H9 (cell line): ENCODE measurements around the gene NUP98. TPM values are rescaled to one million over a fixed set of nuclear protein-coding genes. Genes with fewer than 3 reads are reported as not detected.

Source experiments
- DNase-seq: peaks from one replicate; pipeline ENCODE4 v3.0.0-alpha.2; 2017
- H2AFZ ChIP-seq: one replicate; pipeline ENCODE4 v1.6.1; 2013; ENCODE audit warnings: mild to moderate bottlenecking, low read length, control low read depth, moderate library complexity
- H2AK5ac ChIP-seq: 2 replicates; pipeline ENCODE4 v1.6.1; 2013; ENCODE audit warnings: low read length, control low read depth, mixed read lengths; ENCODE audit not compliant: insufficient read length
- H2BK120ac ChIP-seq: one replicate; pipeline ENCODE4 v1.6.1; 2013; ENCODE audit warnings: low read depth, mild to moderate bottlenecking, low read length, control low read depth, inconsistent platforms; ENCODE audit not compliant: poor library complexity, severe bottlenecking
- H2BK12ac ChIP-seq: 2 replicates; pipeline ENCODE4 v1.6.1; 2013; ENCODE audit warnings: low read length, control low read depth, mixed read lengths, low read depth; ENCODE audit not compliant: insufficient read length
- H2BK15ac ChIP-seq: 2 replicates; pipeline ENCODE4 v1.6.1; 2013; ENCODE audit warnings: low read depth, low read length, control low read depth
- H2BK20ac ChIP-seq: one replicate; pipeline ENCODE4 v1.6.1; 2013; ENCODE audit warnings: low read depth, mild to moderate bottlenecking, low read length, control low read depth, inconsistent platforms; ENCODE audit not compliant: poor library complexity, severe bottlenecking
- H2BK5ac ChIP-seq: 2 replicates; pipeline ENCODE4 v1.6.1; 2013; ENCODE audit warnings: low read length, control low read depth, mixed read lengths; ENCODE audit not compliant: insufficient read length
- H3K14ac ChIP-seq: 2 replicates; pipeline ENCODE4 v1.6.1; 2013; ENCODE audit warnings: low read length, control low read depth; ENCODE audit not compliant: insufficient read depth
- H3K18ac ChIP-seq: 2 replicates; pipeline ENCODE4 v1.6.1; 2013; ENCODE audit warnings: low read depth, mild to moderate bottlenecking, mixed read lengths, low read length, control low read depth; ENCODE audit not compliant: insufficient read length
- H3K23ac ChIP-seq: 2 replicates; pipeline ENCODE4 v1.6.1; 2013; ENCODE audit warnings: low read length, control low read depth, mixed read lengths, low read depth; ENCODE audit not compliant: insufficient read length
- H3K23me2 ChIP-seq: 2 replicates; pipeline ENCODE4 v1.6.1; 2013; ENCODE audit warnings: low read depth, mild to moderate bottlenecking, mixed read lengths, low read length, control low read depth; ENCODE audit not compliant: insufficient read length, poor library complexity, severe bottlenecking
- H3K27ac ChIP-seq: 2 replicates; pipeline ENCODE4 v1.5.1; 2013; ENCODE audit warnings: low read length, control low read depth, mixed read lengths, low read depth; ENCODE audit not compliant: insufficient read length
- H3K27me3 ChIP-seq: 2 replicates; pipeline ENCODE4 v1.6.1; 2013; ENCODE audit warnings: low read length, control low read depth, inconsistent platforms; ENCODE audit not compliant: insufficient read depth
- H3K4ac ChIP-seq: 2 replicates; pipeline ENCODE4 v1.6.1; 2013; ENCODE audit warnings: low read depth, mild to moderate bottlenecking, control low read depth, inconsistent platforms, low read length, moderate library complexity
- H3K4me1 ChIP-seq: 2 replicates; pipeline ENCODE4 v1.6.1; 2013; ENCODE audit warnings: low read length, control low read depth, inconsistent platforms; ENCODE audit not compliant: insufficient read depth
- H3K4me2 ChIP-seq: 2 replicates; pipeline ENCODE4 v1.6.1; 2013; ENCODE audit warnings: low read length, control low read depth, mixed read lengths; ENCODE audit not compliant: insufficient read length, insufficient read depth
- H3K56ac ChIP-seq: 2 replicates; pipeline ENCODE4 v1.6.1; 2013; ENCODE audit warnings: low read depth, mild to moderate bottlenecking, mixed read lengths, low read length, control low read depth; ENCODE audit not compliant: insufficient read length
- H3K79me1 ChIP-seq: 2 replicates; pipeline ENCODE4 v1.6.1; 2013; ENCODE audit warnings: low read depth, mild to moderate bottlenecking, moderate library complexity, low read length, control low read depth, inconsistent platforms; ENCODE audit not compliant: insufficient read depth, poor library complexity, severe bottlenecking
- H3K79me2 ChIP-seq: 2 replicates; pipeline ENCODE4 v1.6.1; 2013; ENCODE audit warnings: low read length, control low read depth, inconsistent platforms; ENCODE audit not compliant: insufficient read depth
- H3K9ac ChIP-seq: 2 replicates; pipeline ENCODE4 v1.6.1; 2013; ENCODE audit warnings: low read length, control low read depth, mixed read lengths; ENCODE audit not compliant: insufficient read length; ENCODE audit errors: extremely low read depth
- H3K9me3 ChIP-seq: one replicate; pipeline ENCODE4 v1.6.1; 2013; ENCODE audit warnings: low read depth, low read length, inconsistent platforms; ENCODE audit not compliant: control insufficient read depth
- H3T11ph ChIP-seq: one replicate; pipeline ENCODE4 v1.6.1; 2013; ENCODE audit warnings: mild to moderate bottlenecking, low read length, control low read depth, inconsistent platforms
- H4K20me1 ChIP-seq: one replicate; pipeline ENCODE4 v1.6.1; 2013; ENCODE audit not compliant: control insufficient read depth, insufficient read length, insufficient read depth
- H4K5ac ChIP-seq: 2 replicates; pipeline ENCODE4 v1.6.1; 2013; ENCODE audit warnings: low read depth, mild to moderate bottlenecking, mixed read lengths, low read length, control low read depth; ENCODE audit not compliant: insufficient read length
- H4K8ac ChIP-seq: replicated peaks from 2 replicates; pipeline ENCODE4 v1.6.1; 2013; ENCODE audit warnings: low read length, control low read depth, mixed read lengths, low read depth; ENCODE audit not compliant: insufficient read length
- H4K91ac ChIP-seq: 2 replicates; pipeline ENCODE4 v1.6.1; 2013; ENCODE audit warnings: low read depth, mild to moderate bottlenecking, moderate library complexity, mixed read lengths, low read length, control low read depth; ENCODE audit not compliant: insufficient read length
- H3K27ac Mint-ChIP-seq, 3 experiments: 2 replicates in 2 of 3; 3 replicates in 1 of 3; pipeline ENCODE4 v1.8.0; 2020 to 2021; ENCODE audit warnings: mixed read lengths in 3 of 3, mild to moderate bottlenecking in 1 of 3, moderate library complexity in 1 of 3
- H3K27me3 Mint-ChIP-seq: 2 replicates; pipeline ENCODE4 v1.8.0; 2021; ENCODE audit warnings: low read depth, mild to moderate bottlenecking, moderate library complexity, mixed read lengths
- H3K36me3 Mint-ChIP-seq, 3 experiments: 2 replicates in 2 of 3; 3 replicates in 1 of 3; pipeline ENCODE4 v1.8.0; 2020 to 2021; ENCODE audit warnings: low read depth in 3 of 3, mixed read lengths in 3 of 3; ENCODE audit not compliant: insufficient read depth in 1 of 3
- H3K4me1 Mint-ChIP-seq, 2 experiments: 2 replicates each; pipeline ENCODE4 v1.8.0; 2020; ENCODE audit warnings: mixed read lengths in 2 of 2
- H3K4me3 Mint-ChIP-seq, 2 experiments: 2 replicates in 1 of 2; 3 replicates in 1 of 2; pipeline ENCODE4 v1.8.0; 2020 to 2021; ENCODE audit warnings: mild to moderate bottlenecking in 2 of 2, mixed read lengths in 2 of 2, moderate library complexity in 1 of 2
- H3K9me3 Mint-ChIP-seq, 2 experiments: 2 replicates in 1 of 2; 3 replicates in 1 of 2; pipeline ENCODE4 v1.8.0; 2020; ENCODE audit warnings: mild to moderate bottlenecking in 2 of 2, mixed read lengths in 2 of 2, moderate library complexity in 1 of 2
- WGBS: extraction: QIAGEN DNeasy Blood & Tissue Kit; methylation state at CpG from one replicate; pipeline ENCODE4 v1.1.7; 2013; ENCODE audit warnings: missing lambda C conversion rate, low lambda C conversion rate, mixed read lengths; ENCODE audit not compliant: insufficient read length; ENCODE audit errors: extremely low coverage; 5-methylcytosine and 5-hydroxymethylcytosine counted together
- total RNA-seq: library from RNA; stranded (reverse); gene quantifications from 2 replicates; pipeline ENCODE4 v1.2.1, GENCODE V29; 2021
- TF ChIP-seq, protein P1 (sequence below): fragments of 200-600 bp; sonication (generic); conservative IDR thresholded peaks from 3 replicates; pipeline ENCODE4 v1.8.0; 2021; ENCODE audit warnings: antibody characterized with exemption, mild to moderate bottlenecking

The NUP98 gene
- total RNA-seq, 1 experiment from 2014 or later, result 105 TPM

DNA sequence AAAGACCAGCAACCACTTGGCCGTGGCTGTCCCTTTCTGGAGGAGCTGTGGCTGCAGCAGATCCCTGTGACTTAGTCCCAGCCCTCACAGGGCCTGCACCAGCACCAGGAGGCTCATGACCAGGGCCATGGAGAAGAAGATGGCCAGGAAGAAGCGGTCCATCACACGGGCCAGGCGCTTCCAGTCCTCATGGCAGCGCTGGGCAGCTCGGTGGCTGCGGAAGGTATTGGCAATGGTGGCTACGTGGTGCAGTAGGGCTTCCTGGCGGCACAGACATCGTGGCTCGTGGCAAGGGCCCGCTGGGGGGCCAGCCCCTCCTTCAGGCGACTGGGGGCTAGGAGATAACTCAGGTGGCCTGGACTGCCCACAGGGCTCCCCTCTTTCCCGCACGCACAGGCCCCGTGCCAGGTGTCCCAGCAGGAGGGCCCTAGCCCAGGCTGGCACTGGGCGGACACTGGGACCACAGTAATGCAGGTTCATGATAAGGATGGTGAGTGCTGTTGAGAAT, 131.3 kb downstream of the NUP98 start:
- Histone ChIP-seq H3K23ac (no peak overlapping the region), H3K4me2 (no peak overlapping the region), H2BK12ac (no peak overlapping the region), H3K27ac (no peak overlapping the region), H3K56ac (no peak overlapping the region), H3K27me3 (no peaks in the 10 kb centered on the region), H2AFZ (no peak overlapping the region), H3T11ph (no peak overlapping the region), H4K8ac (no peak overlapping the region), H3K14ac (no peak overlapping the region), H3K9me3 (no peaks in the 10 kb centered on the region), H4K5ac (no peak overlapping the region), H4K20me1 (no peaks in the 10 kb centered on the region), H3K23me2 (no peaks in the 10 kb centered on the region), H3K9ac (no peak overlapping the region), H2BK15ac (no peak overlapping the region), H3K4me1 (no peaks in the 10 kb centered on the region), H3K79me1 (no peaks in the 10 kb centered on the region), H2BK120ac (no peak overlapping the region), H3K18ac (no peak overlapping the region), H4K91ac (no peak overlapping the region), H2AK5ac (no peak overlapping the region), H3K79me2 (no peaks in the 10 kb centered on the region), H2BK20ac (no peak overlapping the region), H3K4ac (no peak overlapping the region), H2BK5ac (no peak overlapping the region)
- H3K36me3 Mint-ChIP-seq, result peaks cover 0 to 44% (median 4%) of the 10 kb centered on the region in 3 experiments; a peak in 4 of 7 replicates
- H3K9me3 Mint-ChIP-seq, result no peaks in the 10 kb centered on the region
- no peak overlapping the region; a peak in 1 of 7 replicates for H3K27ac Mint-ChIP-seq
- no peaks in the 10 kb centered on the region; a peak in 1 of 4 replicates for H3K4me1 Mint-ChIP-seq
- no peak for DNase-seq
- WGBS, result no CpG with 5 or more reads among the region's 17 CpGs
- TF ChIP-seq, protein P1, sequence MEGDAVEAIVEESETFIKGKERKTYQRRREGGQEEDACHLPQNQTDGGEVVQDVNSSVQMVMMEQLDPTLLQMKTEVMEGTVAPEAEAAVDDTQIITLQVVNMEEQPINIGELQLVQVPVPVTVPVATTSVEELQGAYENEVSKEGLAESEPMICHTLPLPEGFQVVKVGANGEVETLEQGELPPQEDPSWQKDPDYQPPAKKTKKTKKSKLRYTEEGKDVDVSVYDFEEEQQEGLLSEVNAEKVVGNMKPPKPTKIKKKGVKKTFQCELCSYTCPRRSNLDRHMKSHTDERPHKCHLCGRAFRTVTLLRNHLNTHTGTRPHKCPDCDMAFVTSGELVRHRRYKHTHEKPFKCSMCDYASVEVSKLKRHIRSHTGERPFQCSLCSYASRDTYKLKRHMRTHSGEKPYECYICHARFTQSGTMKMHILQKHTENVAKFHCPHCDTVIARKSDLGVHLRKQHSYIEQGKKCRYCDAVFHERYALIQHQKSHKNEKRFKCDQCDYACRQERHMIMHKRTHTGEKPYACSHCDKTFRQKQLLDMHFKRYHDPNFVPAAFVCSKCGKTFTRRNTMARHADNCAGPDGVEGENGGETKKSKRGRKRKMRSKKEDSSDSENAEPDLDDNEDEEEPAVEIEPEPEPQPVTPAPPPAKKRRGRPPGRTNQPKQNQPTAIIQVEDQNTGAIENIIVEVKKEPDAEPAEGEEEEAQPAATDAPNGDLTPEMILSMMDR, result no peak
- no peak overlapping the region for H3K4me3 Mint-ChIP-seq
- no peaks in the 10 kb centered on the region; the same call in 1 of the 2 replicates for H3K27me3 Mint-ChIP-seq
